GM12878 (cell line): ENCODE results near the gene RALGAPA2. TPM values are rescaled to one million over a fixed set of nuclear protein-coding genes. Genes with fewer than 3 reads are reported as not detected.
A peak's percentile ranks its signal among the peaks of the same experiment; 100 is the strongest.

Source experiments
- ATAC-seq: fragments of 200-7000 bp; cut with Tn5 transposase; 3 replicates; pipeline ENCODE4 v1.9.1; 2020; ENCODE audit warnings: mild to moderate bottlenecking, moderate library complexity
- BruUV-seq: library from RNA; stranded (reverse); fragments of 400-500 nt; replicated peaks from 2 replicates; lab custom pipeline; 2021; lab: Mats Ljungman, UMichigan
- CTCF ChIA-PET: fragments of 300-600 bp; sonication (Branson Sonifier 250); formaldehyde crosslinking; extraction: SDS; loops from one replicate; lab custom pipeline; 2021; ENCODE audit warnings: inconsistent platforms; lab: Yijun Ruan, JAX
- POLR2A ChIA-PET: fragments of 350-600 bp; formaldehyde crosslinking; extraction: SDS; loops from one replicate; lab custom pipeline; 2021; ENCODE audit warnings: inconsistent platforms; lab: Charles Lee
- RAD21 ChIA-PET: fragments of 300-600 bp; sonication (Branson Sonifier 250); formaldehyde crosslinking; loops from one replicate; lab custom pipeline; 2023; ENCODE audit warnings: antibody characterized with exemption; ENCODE audit not compliant: unreplicated experiment; lab: Charles Lee
- SMC1A ChIA-PET: fragments of 300-600 bp; sonication (Branson Sonifier 250); formaldehyde crosslinking; loops from one replicate; lab custom pipeline; 2023; ENCODE audit not compliant: unreplicated experiment, uncharacterized antibody; lab: Charles Lee
- DNase-seq: peaks from one replicate; pipeline ENCODE4 v3.0.0-alpha.2; 2011; ENCODE audit warnings: low read depth, low spot score
- FAIRE-seq: peaks from 3 replicates; lab custom pipeline; 2011; peaks lifted over from hg19 to GRCh38; lab: Jason Lieb, UNC
- H2AFZ ChIP-seq: 2 replicates; pipeline ENCODE4 v1.6.0; 2011; ENCODE audit warnings: low read depth, low read length, control low read depth; ENCODE audit not compliant: control insufficient read depth
- H3K27ac ChIP-seq: 2 replicates; pipeline ENCODE4 v1.5.1; 2011; ENCODE audit warnings: control low read depth; ENCODE audit not compliant: control insufficient read depth, insufficient read depth
- H3K27me3 ChIP-seq, 2 experiments: replicated peaks in 1 of 2; 2 replicates each; pipeline versions ENCODE4 v1.6.0 to v1.6.1; 2011; ENCODE audit warnings: low read length in 1 of 2; ENCODE audit not compliant: control insufficient read depth in 2 of 2, insufficient read depth in 2 of 2
- H3K36me3 ChIP-seq, 2 experiments: 2 replicates each; pipeline ENCODE4 v1.5.1; 2011; ENCODE audit warnings: low read length in 1 of 2; ENCODE audit not compliant: control insufficient read depth in 2 of 2, insufficient read depth in 2 of 2
- H3K4me1 ChIP-seq: 2 replicates; pipeline ENCODE4 v1.6.1; 2011; ENCODE audit warnings: mild to moderate bottlenecking, low read length, moderate library complexity, mixed read lengths; ENCODE audit not compliant: control insufficient read depth, insufficient read depth
- H3K4me2 ChIP-seq: 2 replicates; pipeline ENCODE4 v1.6.0; 2011; ENCODE audit warnings: control low read depth; ENCODE audit not compliant: control insufficient read depth, insufficient read depth
- H3K4me3 ChIP-seq: fragments of 200-600 bp; sonication (generic); 2 replicates; pipeline ENCODE4 v1.5.1; 2016
- H3K79me2 ChIP-seq: 2 replicates; pipeline ENCODE4 v1.6.0; 2011; ENCODE audit warnings: low read length; ENCODE audit not compliant: control insufficient read depth, insufficient read depth
- H3K9ac ChIP-seq: 2 replicates; pipeline ENCODE4 v1.8.0; 2011; ENCODE audit warnings: low read length, control low read depth, mixed read lengths; ENCODE audit not compliant: control insufficient read depth, insufficient read depth
- H3K9me3 ChIP-seq: replicated peaks from 3 replicates; pipeline ENCODE4 v1.5.1; 2011; ENCODE audit warnings: mild to moderate bottlenecking, low read length; ENCODE audit not compliant: control insufficient read depth, insufficient read depth
- H4K20me1 ChIP-seq: 2 replicates; pipeline ENCODE4 v1.6.0; 2011; ENCODE audit not compliant: control insufficient read depth, insufficient read depth
- PBX3 ChIP-seq: IDR thresholded peaks from 2 replicates; pipeline ENCODE4 v1.6.1; 2011; ENCODE audit warnings: mild to moderate bottlenecking, low read depth, low read length, moderate library complexity; ENCODE audit not compliant: insufficient replicate concordance
- STAT1 ChIP-seq: fragments of 450-650 bp; conservative IDR thresholded peaks from 2 replicates; pipeline ENCODE4 v1.6.1; 2014; ENCODE audit warnings: antibody characterized with exemption, mild to moderate bottlenecking
- WGBS: methylation state at CpG from one replicate; pipeline ENCODE4 v1.1.6; 2016; ENCODE audit warnings: low lambda C conversion rate; ENCODE audit not compliant: insufficient replicate concordance, insufficient coverage; ENCODE audit errors: missing lambda C conversion rate; 5-methylcytosine and 5-hydroxymethylcytosine counted together
- in situ Hi-C: fragments of 300-500 bp; cut with MboI; formaldehyde crosslinking; loops from 9 replicates; pipeline ENCODE4 v1.14.3; 2018; ENCODE audit warnings: mixed read lengths
- intact Hi-C: fragments of 100-400 bp; cut with micrococcal nuclease; formaldehyde crosslinking; loops from one replicate; pipeline ENCODE4 v1.14.2; 2022; ENCODE audit not compliant: unreplicated experiment
- polyA plus RNA-seq, 11 experiments: library from polyadenylated mRNA; depleted of rRNA in 4 of 11; unstranded in 6 of 11; stranded (reverse) in 5 of 11; fragments of >200 nt; fragmentation: Nextera tagmentation in 4 of 11; fragmentation: Illumina TruSeq in 1 of 11; extraction: Ambion mirVana in 4 of 11; extraction: Trizol in 1 of 11; gene quantifications; 1 replicate in 1 of 11; 2 replicates in 10 of 11; pipeline versions ENCODE4 v1.2.1 to v1.2.3, GENCODE V29; 2011 to 2016; ENCODE audit warnings: inconsistent platforms in 2 of 11, missing spikeins in 2 of 11, low read depth in 1 of 11
- total RNA-seq, 4 experiments: library from RNA; depleted of rRNA in 3 of 4; stranded (reverse); fragments of >200 nt in 3 of 4; fragmentation: Illumina TruSeq in 1 of 4; extraction: Trizol in 1 of 4; gene quantifications; 2 replicates each; pipeline versions ENCODE4 v1.2.1 to v1.2.3, GENCODE V29; 2013 to 2021

The RALGAPA2 gene
- total and polyA plus RNA-seq, 10 of the 15 experiments (the other 5 are each of a cell fraction or from before 2014, with no cell fraction given), result 2.9 to 29.4 (median 19.6) TPM

- Histone ChIP-seq H3K4me2 (peak overlapping the region; percentile 82), H3K36me3 (peaks cover 0 to 10% of the 10 kb centered on the region in 2 experiments; a peak in 1 of 4 replicates), H3K4me1 (peaks cover 32% of the 10 kb centered on the region), H3K27me3 (no peaks in the 10 kb centered on the region), H2AFZ (no peak overlapping the region), H4K20me1 (no peaks in the 10 kb centered on the region), H3K4me3 (no peak overlapping the region), H3K9ac (no peak overlapping the region), H3K79me2 (no peaks in the 10 kb centered on the region), H3K9me3 (no peaks in the 10 kb centered on the region), H3K27ac (peak overlapping the region; percentile 73)
- SMC1A ChIA-PET, result interaction anchor here (0.8 to 6.1 kb wide), 11 partner anchors 9 to 72 kb away, joined by 3 to 40 read pairs (median 6); no protein-coding TSS in a partner anchor
- ATAC-seq, result peak; percentile 76
- CTCF ChIA-PET, result interaction anchor here (0.8 to 1.2 kb wide), 2 partner anchors 7 to 23 kb away, joined by 4 read pairs; no protein-coding TSS in a partner anchor
- no TSS peak for BruUV-seq
- POLR2A ChIA-PET, result interaction anchor here (1.9 kb wide), 1 partner anchor 24 kb away, joined by 6 read pairs; no protein-coding TSS in a partner anchor
- FAIRE-seq, result no peak
- in situ Hi-C loops, result no loop called here
- RAD21 ChIA-PET, result interaction anchor here (0.8 to 2.0 kb wide), 3 partner anchors 18 to 38 kb away, joined by 3 to 9 read pairs (median 4); no protein-coding TSS in a partner anchor
- intact Hi-C loops, result loop anchor here (1.0 to 10.0 kb wide), 2 partner anchors 23 to 125 kb away; partner anchors contain the start of gene INSM1
- DNase-seq, result no peak
- TF ChIP-seq PBX3 (no peak), STAT1 (0 out of 2 replicates have a peak, but pooled peaks have one; percentile 37)
- WGBS, result 78% methylated on average over 6 of the region's 6 CpGs
Observed at GRCh38 chr20:20489648-20490341, 222.6 kb downstream of the RALGAPA2 start.
